Esophagus muscularis mucosa (tissue), 4 donors: Measurements from ENCODE around the gene PROZ. TPM values are rescaled to one million over a fixed set of nuclear protein-coding genes. Genes with fewer than 3 reads are reported as not detected.

ENCODE experiments used
- DNase-seq: peaks from one replicate; pipeline ENCODE4 v3.0.0-alpha.2; 2017; ENCODE audit errors: extremely low spot score
- H3K27ac ChIP-seq, 4 donors: fragments of 200-600 bp; sonication (generic); replicated peaks in 1 of 4; 1 replicate in 3 of 4; 2 replicates in 1 of 4; pipeline ENCODE4 v1.5.1; 2016 to 2019; ENCODE audit warnings: mild to moderate bottlenecking in 1 of 4
- H3K27me3 ChIP-seq, 4 donors: fragments of 200-600 bp; sonication (generic); one replicate each; pipeline versions ENCODE4 v1.5.1 to v1.6.0; 2016 to 2019
- H3K36me3 ChIP-seq, 4 donors: fragments of 200-600 bp; sonication (generic); one replicate each; pipeline ENCODE4 v1.5.1; 2016 to 2019
- H3K4me1 ChIP-seq, 4 donors: fragments of 200-600 bp; sonication (generic); one replicate each; pipeline ENCODE4 v1.5.1; 2016 to 2019
- H3K4me3 ChIP-seq, 4 donors: fragments of 200-600 bp; sonication (generic); 1 replicate in 2 of 4; 2 replicates in 2 of 4; pipeline ENCODE4 v1.5.1; 2016 to 2019; ENCODE audit warnings: mild to moderate bottlenecking in 4 of 4, moderate library complexity in 1 of 4
- H3K9me3 ChIP-seq, 4 donors: fragments of 200-600 bp; sonication (generic); 1 replicate in 3 of 4; 2 replicates in 1 of 4; pipeline ENCODE4 v1.5.1; 2016 to 2019
- EP300 ChIP-seq: sonication (generic); formaldehyde crosslinking; IDR thresholded peaks from one replicate; pipeline ENCODE4 v1.6.1; 2017; ENCODE audit warnings: antibody characterized with exemption
- POLR2A ChIP-seq: fragments of 450-650 bp; IDR thresholded peaks from one replicate; pipeline ENCODE4 v1.6.1; 2017; ENCODE audit warnings: antibody characterized with exemption, moderate library complexity, mild to moderate bottlenecking, low read depth
- POLR2AphosphoS5 ChIP-seq, 2 donors: sonication (generic); formaldehyde crosslinking; IDR thresholded peaks; one replicate each; pipeline ENCODE4 v1.6.1; 2017; ENCODE audit warnings: antibody characterized with exemption in 2 of 2
- WGBS: methylation state at CpG from one replicate; pipeline ENCODE4 v1.1.5; 2018; 5-methylcytosine and 5-hydroxymethylcytosine counted together
- intact Hi-C: fragments of 100-400 bp; cut with DNase I; formaldehyde crosslinking; loops from one replicate; pipeline ENCODE4 v1.15.1; 2023
- total RNA-seq, 4 donors: library from RNA; depleted of rRNA; stranded (reverse); fragments of >200 nt; gene quantifications; one replicate each; pipeline versions ENCODE4 v1.1.0 to v1.2.1, GENCODE V29; 2016
- TF ChIP-seq, protein P1 (sequence below), 3 experiments: fragments of 200-600 bp in 2 of 3; fragments of 450-650 bp in 1 of 3; sonication (generic) in 2 of 3; IDR thresholded peaks; one replicate each; pipeline ENCODE4 v1.5.1; 2017 to 2019; ENCODE audit warnings: antibody characterized with exemption in 3 of 3, mild to moderate bottlenecking in 2 of 3, moderate library complexity in 1 of 3

Gene PROZ
- total RNA-seq, 4 donors from 2014 or later = not detected

DNA sequence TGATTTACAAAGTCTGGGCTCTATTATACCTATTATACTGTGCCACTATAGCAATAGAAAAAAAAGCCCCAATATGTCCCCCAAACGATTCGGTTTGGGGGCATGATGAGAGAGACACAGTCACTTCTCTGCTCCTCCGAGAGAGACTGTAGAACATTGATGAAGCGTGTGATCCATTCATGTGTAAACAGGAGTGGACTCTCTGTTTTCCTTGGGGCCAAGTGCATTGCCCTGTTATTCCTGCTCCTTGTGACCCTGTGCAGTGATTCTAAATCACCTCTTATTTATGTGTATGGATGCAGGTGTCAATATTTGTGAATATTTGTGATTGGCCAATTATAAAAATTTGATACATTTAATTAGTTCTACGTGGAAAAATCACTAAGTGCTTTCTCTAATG is 18.9 kb upstream of the PROZ start:
- Histone ChIP-seq H3K27me3 (no peaks in the 10 kb centered on the region), H3K4me1 (no peaks in the 10 kb centered on the region), H3K4me3 (no peak overlapping the region), H3K27ac (no peak overlapping the region), H3K9me3 (no peaks in the 10 kb centered on the region), H3K36me3 (peaks cover 0 to 12% (median 0%) of the 10 kb centered on the region in 4 donors)
- no peak for DNase-seq
- intact Hi-C loops = no loop called here
- TF ChIP-seq POLR2AphosphoS5 (IDR thresholded peaks at IDR 0.05) (no peak), POLR2A (no peak), EP300 (no peak)
- TF ChIP-seq, protein P1, sequence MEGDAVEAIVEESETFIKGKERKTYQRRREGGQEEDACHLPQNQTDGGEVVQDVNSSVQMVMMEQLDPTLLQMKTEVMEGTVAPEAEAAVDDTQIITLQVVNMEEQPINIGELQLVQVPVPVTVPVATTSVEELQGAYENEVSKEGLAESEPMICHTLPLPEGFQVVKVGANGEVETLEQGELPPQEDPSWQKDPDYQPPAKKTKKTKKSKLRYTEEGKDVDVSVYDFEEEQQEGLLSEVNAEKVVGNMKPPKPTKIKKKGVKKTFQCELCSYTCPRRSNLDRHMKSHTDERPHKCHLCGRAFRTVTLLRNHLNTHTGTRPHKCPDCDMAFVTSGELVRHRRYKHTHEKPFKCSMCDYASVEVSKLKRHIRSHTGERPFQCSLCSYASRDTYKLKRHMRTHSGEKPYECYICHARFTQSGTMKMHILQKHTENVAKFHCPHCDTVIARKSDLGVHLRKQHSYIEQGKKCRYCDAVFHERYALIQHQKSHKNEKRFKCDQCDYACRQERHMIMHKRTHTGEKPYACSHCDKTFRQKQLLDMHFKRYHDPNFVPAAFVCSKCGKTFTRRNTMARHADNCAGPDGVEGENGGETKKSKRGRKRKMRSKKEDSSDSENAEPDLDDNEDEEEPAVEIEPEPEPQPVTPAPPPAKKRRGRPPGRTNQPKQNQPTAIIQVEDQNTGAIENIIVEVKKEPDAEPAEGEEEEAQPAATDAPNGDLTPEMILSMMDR (IDR thresholded peaks at IDR 0.05) = no peak
- 81% methylated on average over 5 of the region's 5 CpGs for WGBS

DNA sequence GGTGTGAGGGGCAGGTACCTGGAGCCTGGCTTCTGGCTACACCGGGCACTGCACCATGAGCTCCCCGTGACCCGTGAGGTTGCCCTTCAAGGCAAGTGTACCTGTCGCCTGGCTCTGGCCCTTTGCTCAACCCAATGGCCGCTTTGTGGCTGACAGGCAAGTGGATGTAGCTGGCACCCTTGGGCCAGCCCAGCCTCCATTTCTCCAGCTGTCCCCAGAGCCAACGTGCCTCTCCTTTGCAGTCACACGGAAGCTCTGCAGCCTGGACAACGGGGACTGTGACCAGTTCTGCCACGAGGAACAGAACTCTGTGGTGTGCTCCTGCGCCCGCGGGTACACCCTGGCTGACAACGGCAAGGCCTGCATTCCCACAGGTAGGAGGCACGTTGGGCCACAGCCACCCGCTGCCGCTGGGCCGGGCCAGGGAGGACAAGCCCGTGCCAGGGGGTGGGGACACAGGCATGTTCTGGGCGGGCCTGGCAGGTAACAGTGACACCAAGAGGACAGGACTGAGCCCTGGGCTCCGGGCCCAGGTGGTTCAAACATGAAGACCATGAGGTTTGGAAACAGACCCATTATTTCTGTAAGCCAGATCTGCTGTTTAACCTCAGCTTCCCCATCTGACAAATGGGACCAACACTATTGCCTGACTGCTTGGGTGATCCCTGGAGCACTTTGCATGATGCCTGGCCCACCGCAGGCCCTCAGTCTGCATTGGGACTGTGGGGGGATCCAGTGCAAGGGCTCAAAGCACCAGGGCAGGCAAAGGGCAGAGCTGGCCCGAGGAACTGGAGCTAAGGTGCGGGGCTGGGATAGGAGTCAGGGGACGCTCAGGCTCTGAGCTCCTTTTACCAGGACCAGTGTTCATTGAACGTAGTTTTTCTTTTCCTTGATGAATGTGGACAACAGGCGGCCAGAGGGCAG is 17.5 kb upstream of the PROZ start:
- Histone ChIP-seq H3K4me1 (no peaks in the 10 kb centered on the region), H3K4me3 (no peak overlapping the region), H3K27ac (no peak overlapping the region), H3K27me3 (no peaks in the 10 kb centered on the region), H3K9me3 (no peaks in the 10 kb centered on the region), H3K36me3 (peaks cover 0 to 12% (median 0%) of the 10 kb centered on the region in 4 donors)
- intact Hi-C loops = no loop called here
- TF ChIP-seq, protein P1 (IDR thresholded peaks at IDR 0.05) = no peak
- TF ChIP-seq POLR2AphosphoS5 (IDR thresholded peaks at IDR 0.05) = no peak
- no peak for TF ChIP-seq POLR2A
- TF ChIP-seq EP300 = no peak
- no peak for DNase-seq
- 89% methylated on average over 12 of the region's 26 CpGs for WGBS

DNA sequence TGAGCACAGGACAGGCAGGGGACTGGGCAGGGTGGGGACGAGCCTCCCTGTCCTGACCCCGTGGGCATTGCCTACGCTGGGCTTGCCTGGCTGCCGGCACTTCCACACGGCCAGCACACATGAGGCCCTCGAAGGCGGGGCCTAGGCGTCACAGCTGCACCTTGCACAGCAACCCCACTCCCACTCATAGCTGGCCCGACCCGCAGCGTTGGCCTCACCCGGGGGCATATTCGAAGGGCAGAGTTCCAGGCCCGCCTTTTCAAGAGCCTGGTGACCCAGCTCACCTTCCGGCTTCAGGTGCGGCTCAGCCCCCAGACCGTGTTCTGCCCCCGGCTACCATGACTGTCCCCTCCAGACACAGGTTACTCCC is 16.9 kb upstream of the PROZ start:
- intact Hi-C loops = no loop called here
- H3K36me3 ChIP-seq = peaks cover 0 to 12% (median 0%) of the 10 kb centered on the region in 4 donors
- no peak overlapping the region for H3K4me3 ChIP-seq
- no peaks in the 10 kb centered on the region for H3K4me1 ChIP-seq
- no peak for DNase-seq
- TF ChIP-seq POLR2A (no peak), POLR2AphosphoS5 (IDR thresholded peaks at IDR 0.05) (no peak), EP300 (no peak)
- TF ChIP-seq, protein P1 (IDR thresholded peaks at IDR 0.05) = no peak
- 94% methylated on average over 12 of the region's 18 CpGs for WGBS
- H3K27me3 ChIP-seq = no peaks in the 10 kb centered on the region
- no peaks in the 10 kb centered on the region for H3K9me3 ChIP-seq
- H3K27ac ChIP-seq = no peak overlapping the region

DNA sequence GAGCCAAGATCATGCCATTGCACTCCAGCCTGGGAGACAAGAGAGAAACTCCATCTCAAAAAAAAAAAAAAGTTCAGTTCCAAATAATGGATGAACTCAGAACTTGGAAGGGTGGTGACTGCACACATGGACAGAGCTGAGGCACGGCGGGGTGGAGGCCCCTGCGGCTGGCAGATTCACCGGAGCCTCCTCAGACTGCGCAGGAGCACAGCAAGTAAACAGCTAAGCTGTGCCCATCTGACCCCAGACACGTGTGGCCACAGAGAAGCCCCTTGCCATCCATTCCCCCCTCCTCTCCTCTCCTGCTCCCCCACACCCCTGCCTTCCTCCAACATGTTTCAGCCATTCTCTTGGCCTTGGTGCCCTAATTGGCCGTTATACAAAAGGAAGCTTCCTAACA is 15.6 kb upstream of the PROZ start:
- 78% methylated on average over 7 of the region's 7 CpGs for WGBS
- DNase-seq = no peak
- intact Hi-C loops = no loop called here
- Histone ChIP-seq H3K4me1 (no peaks in the 10 kb centered on the region), H3K9me3 (no peaks in the 10 kb centered on the region), H3K36me3 (peaks cover 0 to 12% (median 0%) of the 10 kb centered on the region in 4 donors), H3K4me3 (no peak overlapping the region), H3K27ac (no peak overlapping the region), H3K27me3 (no peaks in the 10 kb centered on the region)
- TF ChIP-seq, protein P1 (IDR thresholded peaks at IDR 0.05) = no peak
- TF ChIP-seq EP300 (no peak), POLR2AphosphoS5 (IDR thresholded peaks at IDR 0.05) (no peak), POLR2A (no peak)
